Measurements from ENCODE around the gene LCN10.

- TF ChIP-seq CTCF (IDR thresholded peaks at IDR 0.05) (peak in 5 of 6 experiments; percentile 30 to 53 (median 49)), POLR2A (IDR thresholded peaks at IDR 0.05) (no peak), POLR2AphosphoS5 (IDR thresholded peaks at IDR 0.05) (no peak)
Observed at GRCh38 chr9:136726631-136727191, 16.0 kb downstream of the LCN10 start.

Measured in upper lobe of left lung (tissue), 4 donors.